HG02610 (cell line): ENCODE measurements around the gene GRAP.
"Not testable (repeated sequence)": the region's sequence is repeated elsewhere in the genome, so short reads cannot be mapped to it uniquely, and the experiment has no call there.

Experiments
- ATAC-seq: cut with Tn5 transposase; IDR thresholded peaks from one replicate; pipeline ENCODE4 v1.9.1; 2021; ENCODE audit warnings: mild to moderate bottlenecking, moderate library complexity; ENCODE audit not compliant: unreplicated experiment

The GRAP gene

GRCh38 chr17:19043032-19043431 lies 3.7 kb downstream of the GRAP start:
- not testable (repeated sequence) for ATAC-seq

- ATAC-seq: not testable (repeated sequence)
Measured at GRCh38 chr17:19042369-19042768, 4.4 kb downstream of the GRAP start.

GRCh38 chr17:19041871-19042270 lies 4.9 kb downstream of the GRAP start:
- ATAC-seq: not testable (repeated sequence)

- ATAC-seq: not testable (repeated sequence)
Measured at GRCh38 chr17:19040350-19040749, 6.4 kb downstream of the GRAP start.

- peak; percentile 26 for ATAC-seq
Measured at GRCh38 chr17:19038730-19039129, 8.0 kb downstream of the GRAP start.

GRCh38 chr17:19038007-19038406 lies 8.8 kb downstream of the GRAP start:
- not testable (repeated sequence) for ATAC-seq

GRCh38 chr17:19037547-19037946 lies 9.2 kb downstream of the GRAP start:
- ATAC-seq: not testable (repeated sequence)

GRCh38 chr17:19036186-19036585 lies 10.6 kb downstream of the GRAP start:
- not testable (repeated sequence) for ATAC-seq

- ATAC-seq: peak; percentile 43
Measured at GRCh38 chr17:19032377-19032988, 14.3 kb downstream of the GRAP start.

- ATAC-seq: peak; percentile 35
Measured at GRCh38 chr17:19031729-19032128, 15.0 kb downstream of the GRAP start.

- not testable (repeated sequence) for ATAC-seq
Measured at GRCh38 chr17:19030771-19031449, 15.8 kb downstream of the GRAP start.

- not testable (repeated sequence) for ATAC-seq
Measured at GRCh38 chr17:19029740-19030139, 17.0 kb downstream of the GRAP start.

GRCh38 chr17:19028671-19029070 lies 18.1 kb downstream of the GRAP start:
- not testable (repeated sequence) for ATAC-seq

GRCh38 chr17:19024101-19025078 lies 22.4 kb downstream of the GRAP start:
- no peak for ATAC-seq

GRCh38 chr17:19023209-19023999 lies 23.4 kb downstream of the GRAP start:
- ATAC-seq: no peak

GRCh38 chr17:19022747-19023146 lies 24.0 kb downstream of the GRAP start:
- ATAC-seq: no peak

- ATAC-seq: no peak
Measured at GRCh38 chr17:19022128-19022527, 24.6 kb downstream of the GRAP start.

- ATAC-seq: no peak
Measured at GRCh38 chr17:19021622-19022083, 25.1 kb downstream of the GRAP start.

GRCh38 chr17:19021011-19021621 lies 25.6 kb downstream of the GRAP start:
- ATAC-seq: not testable (repeated sequence)

GRCh38 chr17:19020016-19020415 lies 26.7 kb downstream of the GRAP start:
- no peak for ATAC-seq
